Gastroesophageal sphincter (tissue), 3 donors: ENCODE measurements around the gene MAST3.

Source experiments
- POLR2AphosphoS5 ChIP-seq: sonication (generic); formaldehyde crosslinking; IDR thresholded peaks from one replicate; pipeline ENCODE4 v1.6.1; 2017; ENCODE audit warnings: antibody characterized with exemption
- TF ChIP-seq, protein P1 (sequence below), 4 experiments: fragments of 200-600 bp in 2 of 4; fragments of 450-650 bp in 2 of 4; sonication (generic) in 1 of 4; IDR thresholded peaks; one replicate each; pipeline ENCODE4 v1.5.1; 2017 to 2019; ENCODE audit warnings: antibody characterized with exemption in 4 of 4, mild to moderate bottlenecking in 2 of 4, moderate library complexity in 2 of 4

DNA sequence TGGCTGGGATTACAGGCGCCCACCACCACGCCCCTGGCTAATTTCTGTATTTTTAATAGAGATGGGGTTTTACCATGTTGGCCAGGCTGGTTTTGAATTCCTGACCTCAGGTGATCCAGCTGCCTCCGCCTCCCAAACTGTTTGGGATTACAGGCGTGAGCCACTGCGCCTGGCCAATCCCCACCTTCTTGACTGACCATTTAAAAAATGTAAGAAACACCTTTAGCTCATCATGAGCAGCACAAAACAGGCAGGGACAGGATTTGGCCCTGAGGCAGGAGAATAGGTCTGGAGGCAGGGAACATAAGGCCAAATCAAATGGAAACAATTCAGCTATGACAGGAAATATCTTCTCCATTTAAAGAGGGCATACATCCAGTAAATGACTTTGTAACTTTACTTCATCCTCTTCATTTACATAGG, 94.1 kb downstream of the MAST3 start:
- TF ChIP-seq, protein P1, sequence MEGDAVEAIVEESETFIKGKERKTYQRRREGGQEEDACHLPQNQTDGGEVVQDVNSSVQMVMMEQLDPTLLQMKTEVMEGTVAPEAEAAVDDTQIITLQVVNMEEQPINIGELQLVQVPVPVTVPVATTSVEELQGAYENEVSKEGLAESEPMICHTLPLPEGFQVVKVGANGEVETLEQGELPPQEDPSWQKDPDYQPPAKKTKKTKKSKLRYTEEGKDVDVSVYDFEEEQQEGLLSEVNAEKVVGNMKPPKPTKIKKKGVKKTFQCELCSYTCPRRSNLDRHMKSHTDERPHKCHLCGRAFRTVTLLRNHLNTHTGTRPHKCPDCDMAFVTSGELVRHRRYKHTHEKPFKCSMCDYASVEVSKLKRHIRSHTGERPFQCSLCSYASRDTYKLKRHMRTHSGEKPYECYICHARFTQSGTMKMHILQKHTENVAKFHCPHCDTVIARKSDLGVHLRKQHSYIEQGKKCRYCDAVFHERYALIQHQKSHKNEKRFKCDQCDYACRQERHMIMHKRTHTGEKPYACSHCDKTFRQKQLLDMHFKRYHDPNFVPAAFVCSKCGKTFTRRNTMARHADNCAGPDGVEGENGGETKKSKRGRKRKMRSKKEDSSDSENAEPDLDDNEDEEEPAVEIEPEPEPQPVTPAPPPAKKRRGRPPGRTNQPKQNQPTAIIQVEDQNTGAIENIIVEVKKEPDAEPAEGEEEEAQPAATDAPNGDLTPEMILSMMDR (IDR thresholded peaks at IDR 0.05): no peak
- TF ChIP-seq POLR2AphosphoS5: no peak
